GM21360 (cell line): ENCODE results near the gene GLIS1.

Source experiments
- ATAC-seq: cut with Tn5 transposase; IDR thresholded peaks from one replicate; pipeline ENCODE4 v1.9.1; 2021; ENCODE audit warnings: mild to moderate bottlenecking, moderate library complexity; ENCODE audit not compliant: unreplicated experiment

GLIS1 gene

GRCh38 chr1:53517109-53517508 is 221.9 kb downstream of the GLIS1 start:
- ATAC-seq: no peak

GRCh38 chr1:53516181-53516580 is 222.8 kb downstream of the GLIS1 start:
- no peak for ATAC-seq

- no peak for ATAC-seq
Observed at GRCh38 chr1:53514436-53514835, 224.5 kb downstream of the GLIS1 start.

- ATAC-seq: no peak
Observed at GRCh38 chr1:53513846-53514245, 225.1 kb downstream of the GLIS1 start.

- no peak for ATAC-seq
Observed at GRCh38 chr1:53512807-53513755, 225.9 kb downstream of the GLIS1 start.

- no peak for ATAC-seq
Observed at GRCh38 chr1:53511933-53512806, 226.8 kb downstream of the GLIS1 start.

GRCh38 chr1:53511323-53511932 is 227.5 kb downstream of the GLIS1 start:
- no peak for ATAC-seq

- ATAC-seq: no peak
Observed at GRCh38 chr1:53510215-53510614, 228.7 kb downstream of the GLIS1 start.

GRCh38 chr1:53509775-53510174 is 229.2 kb downstream of the GLIS1 start:
- ATAC-seq: no peak

GRCh38 chr1:53508991-53509666 is 229.8 kb downstream of the GLIS1 start:
- no peak for ATAC-seq

GRCh38 chr1:53508056-53508990 is 230.6 kb downstream of the GLIS1 start:
- ATAC-seq: no peak

- ATAC-seq: no peak
Observed at GRCh38 chr1:53507116-53507820, 231.7 kb downstream of the GLIS1 start.

- ATAC-seq: no peak
Observed at GRCh38 chr1:53506355-53507050, 232.5 kb downstream of the GLIS1 start.

- ATAC-seq: no peak
Observed at GRCh38 chr1:53505891-53506290, 233.1 kb downstream of the GLIS1 start.

- no peak for ATAC-seq
Observed at GRCh38 chr1:53505401-53505800, 233.6 kb downstream of the GLIS1 start.

- no peak for ATAC-seq
Observed at GRCh38 chr1:53504901-53505300, 234.1 kb downstream of the GLIS1 start.

GRCh38 chr1:53503433-53504217 is 235.3 kb downstream of the GLIS1 start:
- no peak for ATAC-seq
